Subcutaneous abdominal adipose tissue (tissue), 5 donors: ENCODE measurements around the gene GTF3C5.
"Not testable (repeated sequence)": the region's sequence is repeated elsewhere in the genome, so short reads cannot be mapped to it uniquely, and the experiment has no call there.

Experiments used
- H3K27ac ChIP-seq: one replicate; pipeline ENCODE4 v1.7.0; 2013; ENCODE audit warnings: low read depth, mild to moderate bottlenecking, inconsistent platforms, low read length, moderate library complexity
- H3K27me3 ChIP-seq, 5 donors: one replicate each; pipeline ENCODE4 v1.7.0; 2013; ENCODE audit warnings: low read length in 5 of 5, inconsistent platforms in 1 of 5; ENCODE audit not compliant: control insufficient read depth in 5 of 5, insufficient read depth in 4 of 5
- H3K36me3 ChIP-seq, 5 donors: one replicate each; pipeline ENCODE4 v1.7.0; 2013; ENCODE audit warnings: low read length in 5 of 5; ENCODE audit not compliant: control insufficient read depth in 5 of 5, insufficient read depth in 5 of 5
- H3K4me1 ChIP-seq, 5 donors: one replicate each; pipeline ENCODE4 v1.7.0; 2013; ENCODE audit warnings: low read length in 5 of 5, mild to moderate bottlenecking in 3 of 5, moderate library complexity in 1 of 5; ENCODE audit not compliant: control insufficient read depth in 5 of 5, insufficient read depth in 5 of 5
- H3K4me3 ChIP-seq, 5 donors: one replicate each; pipeline ENCODE4 v1.7.0; 2013; ENCODE audit warnings: low read length in 5 of 5, low read depth in 1 of 5
- H3K9ac ChIP-seq, 5 donors: one replicate each; pipeline ENCODE4 v1.7.0; 2013; ENCODE audit warnings: low read length in 5 of 5, mild to moderate bottlenecking in 4 of 5, moderate library complexity in 3 of 5
- H3K9me3 ChIP-seq, 5 donors: one replicate each; pipeline ENCODE4 v1.7.0; 2013; ENCODE audit warnings: low read length in 5 of 5; ENCODE audit not compliant: control insufficient read depth in 5 of 5
- donor health status: healthy.
- donor health status: healthy.
- donor health status: healthy.
- donor health status: healthy.
- donor health status: healthy.

The GTF3C5 gene

DNA sequence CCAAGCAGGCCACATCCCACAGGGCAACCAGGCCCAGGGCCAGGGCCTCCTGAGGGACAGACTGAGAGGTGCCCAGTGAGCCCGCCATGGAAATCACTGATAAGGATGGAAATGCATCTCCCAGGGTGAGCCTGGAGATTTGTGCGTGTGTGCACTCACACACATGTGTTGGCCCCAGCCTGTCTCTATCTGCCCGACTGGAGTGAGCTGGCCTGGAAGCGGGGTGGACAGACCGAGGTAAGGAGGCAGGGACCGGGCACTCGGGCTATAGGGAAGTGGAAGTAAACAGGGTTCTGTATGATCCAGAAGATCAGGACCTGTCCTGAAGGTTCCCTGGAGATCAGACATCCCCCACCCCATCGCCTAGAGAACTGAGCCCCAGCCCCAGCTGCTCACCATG lies 34.9 kb upstream of the GTF3C5 start:
- H3K4me1 ChIP-seq, result peaks cover 0 to 13% (median 0%) of the 10 kb centered on the region in 5 donors
- H3K4me3 ChIP-seq, result no peak overlapping the region
- no peak overlapping the region for H3K27ac ChIP-seq
- no peaks in the 10 kb centered on the region for H3K9me3 ChIP-seq
- no peak overlapping the region for H3K9ac ChIP-seq
- peaks cover 45 to 70% (median 60%) of the 10 kb centered on the region in 5 donors for H3K27me3 ChIP-seq
- H3K36me3 ChIP-seq, result no peaks in the 10 kb centered on the region

DNA sequence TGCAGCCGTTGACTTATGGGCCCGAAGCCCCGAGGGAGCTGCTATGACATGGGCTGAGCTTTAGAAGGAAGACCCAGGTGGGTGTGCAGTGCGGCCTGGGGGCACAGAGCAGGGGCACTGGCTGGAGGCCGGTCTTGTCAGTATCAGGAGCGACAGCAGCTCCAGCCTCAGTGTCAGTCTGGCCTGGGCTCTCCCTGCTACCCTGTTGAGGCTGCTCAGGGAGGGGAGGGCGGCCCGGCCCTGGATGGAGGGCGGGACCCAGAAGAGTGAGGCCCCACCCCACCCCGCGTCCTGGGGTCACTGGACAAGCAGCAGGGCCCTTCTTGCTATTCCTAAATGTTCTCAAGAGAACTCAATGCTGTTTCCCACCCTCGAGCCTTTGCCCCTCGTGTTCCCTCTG lies 34.3 kb upstream of the GTF3C5 start:
- Histone ChIP-seq H3K27ac (no peak overlapping the region), H3K27me3 (peaks cover 39 to 65% (median 55%) of the 10 kb centered on the region in 5 donors), H3K36me3 (no peaks in the 10 kb centered on the region), H3K9me3 (no peaks in the 10 kb centered on the region), H3K9ac (no peak overlapping the region), H3K4me3 (no peak overlapping the region), H3K4me1 (peaks cover 0 to 9% (median 0%) of the 10 kb centered on the region in 5 donors)

DNA sequence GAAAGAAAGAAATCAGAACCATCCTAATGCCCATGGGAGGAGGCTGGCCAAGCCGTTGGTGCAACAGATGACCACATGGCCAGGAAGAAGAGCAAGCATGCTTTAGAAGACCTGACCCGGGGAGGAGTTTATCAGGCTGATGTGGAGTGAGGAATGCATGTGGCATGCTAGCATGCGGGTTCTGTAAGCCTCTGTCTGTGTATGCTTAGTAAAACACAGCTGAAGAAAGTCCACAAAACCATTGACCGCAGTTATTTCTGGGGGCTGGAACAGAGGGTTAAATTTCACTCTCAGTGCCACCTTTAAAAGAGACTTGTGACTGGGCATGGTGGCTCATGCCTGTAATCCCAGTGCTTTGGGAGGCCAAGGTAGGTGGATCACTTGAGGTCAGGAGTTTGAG lies 33.2 kb upstream of the GTF3C5 start:
- Histone ChIP-seq H3K9me3 (no peaks in the 10 kb centered on the region), H3K36me3 (no peaks in the 10 kb centered on the region), H3K27ac (no peak overlapping the region), H3K4me1 (peaks cover 0 to 7% (median 0%) of the 10 kb centered on the region in 5 donors), H3K4me3 (no peak overlapping the region), H3K27me3 (peaks cover 31 to 59% (median 48%) of the 10 kb centered on the region in 5 donors), H3K9ac (no peak overlapping the region)

DNA sequence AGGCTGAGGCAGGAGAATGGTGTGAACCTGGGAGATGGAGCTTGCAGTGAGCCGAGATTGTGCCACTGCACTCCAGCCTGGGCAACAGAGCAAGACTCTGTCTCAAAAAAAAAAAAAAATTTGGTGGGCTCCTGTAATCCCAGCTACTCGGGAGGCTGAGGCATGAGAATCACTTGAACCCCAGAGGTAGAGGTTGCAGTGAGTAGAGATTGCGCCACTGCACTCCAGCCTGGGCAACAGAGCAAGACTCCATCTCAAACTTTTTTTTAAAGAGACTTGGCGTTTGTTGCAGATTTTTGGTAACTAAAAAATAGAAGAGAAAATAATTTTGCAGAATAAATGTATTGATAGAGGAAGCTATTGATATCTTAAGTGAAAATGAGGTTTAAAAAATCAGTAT lies 32.6 kb upstream of the GTF3C5 start:
- H3K27me3 ChIP-seq, result peaks cover 30 to 61% (median 53%) of the 10 kb centered on the region in 5 donors
- not testable (repeated sequence) for H3K4me1 ChIP-seq, H3K27ac ChIP-seq, H3K36me3 ChIP-seq, H3K9me3 ChIP-seq, H3K9ac ChIP-seq, H3K4me3 ChIP-seq

DNA sequence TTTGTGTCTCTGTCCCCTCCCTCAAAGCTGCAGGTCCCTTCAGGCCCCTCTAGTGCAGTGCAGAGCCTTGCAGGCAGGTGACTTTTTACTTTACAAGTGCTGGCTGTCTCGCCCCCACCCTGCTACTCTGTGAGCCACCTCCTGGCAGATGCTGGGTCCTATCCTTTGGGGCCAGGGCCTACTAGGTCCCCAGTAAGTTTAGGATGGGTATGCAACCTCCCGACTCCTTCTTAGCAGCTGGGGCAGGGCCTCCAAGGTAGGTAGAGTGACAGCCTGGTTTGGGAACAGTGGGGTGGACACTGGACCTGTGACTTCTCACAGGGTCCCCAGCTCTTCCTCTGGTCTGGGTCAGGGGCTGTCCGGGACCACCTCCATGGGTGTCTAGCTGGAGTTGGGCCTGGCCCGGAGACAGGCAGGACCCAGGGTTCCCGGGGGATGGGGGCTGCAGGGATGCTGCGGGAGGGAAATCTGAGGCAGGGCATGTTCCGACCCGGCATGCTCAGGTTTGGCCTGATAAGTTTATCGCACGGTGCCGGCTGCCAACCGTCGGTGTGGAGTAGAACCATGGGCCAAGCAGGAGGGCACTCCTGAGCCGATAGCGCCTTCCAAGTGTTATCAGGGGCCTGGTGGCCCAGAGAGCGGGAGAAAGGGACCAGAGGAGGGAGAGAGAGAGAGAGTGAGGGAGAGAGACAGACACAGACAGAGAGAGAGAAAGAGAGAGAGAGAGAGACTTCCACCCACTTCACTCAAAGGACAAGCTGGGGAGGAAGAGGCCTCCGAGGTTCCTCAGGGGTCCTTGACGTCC lies 31.8 kb upstream of the GTF3C5 start:
- Histone ChIP-seq H3K4me3 (no peak overlapping the region), H3K36me3 (no peaks in the 10 kb centered on the region), H3K9me3 (no peaks in the 10 kb centered on the region), H3K9ac (no peak overlapping the region), H3K27ac (no peak overlapping the region), H3K4me1 (peaks cover 0 to 7% (median 0%) of the 10 kb centered on the region in 5 donors), H3K27me3 (peaks cover 25 to 60% (median 53%) of the 10 kb centered on the region in 5 donors)

DNA sequence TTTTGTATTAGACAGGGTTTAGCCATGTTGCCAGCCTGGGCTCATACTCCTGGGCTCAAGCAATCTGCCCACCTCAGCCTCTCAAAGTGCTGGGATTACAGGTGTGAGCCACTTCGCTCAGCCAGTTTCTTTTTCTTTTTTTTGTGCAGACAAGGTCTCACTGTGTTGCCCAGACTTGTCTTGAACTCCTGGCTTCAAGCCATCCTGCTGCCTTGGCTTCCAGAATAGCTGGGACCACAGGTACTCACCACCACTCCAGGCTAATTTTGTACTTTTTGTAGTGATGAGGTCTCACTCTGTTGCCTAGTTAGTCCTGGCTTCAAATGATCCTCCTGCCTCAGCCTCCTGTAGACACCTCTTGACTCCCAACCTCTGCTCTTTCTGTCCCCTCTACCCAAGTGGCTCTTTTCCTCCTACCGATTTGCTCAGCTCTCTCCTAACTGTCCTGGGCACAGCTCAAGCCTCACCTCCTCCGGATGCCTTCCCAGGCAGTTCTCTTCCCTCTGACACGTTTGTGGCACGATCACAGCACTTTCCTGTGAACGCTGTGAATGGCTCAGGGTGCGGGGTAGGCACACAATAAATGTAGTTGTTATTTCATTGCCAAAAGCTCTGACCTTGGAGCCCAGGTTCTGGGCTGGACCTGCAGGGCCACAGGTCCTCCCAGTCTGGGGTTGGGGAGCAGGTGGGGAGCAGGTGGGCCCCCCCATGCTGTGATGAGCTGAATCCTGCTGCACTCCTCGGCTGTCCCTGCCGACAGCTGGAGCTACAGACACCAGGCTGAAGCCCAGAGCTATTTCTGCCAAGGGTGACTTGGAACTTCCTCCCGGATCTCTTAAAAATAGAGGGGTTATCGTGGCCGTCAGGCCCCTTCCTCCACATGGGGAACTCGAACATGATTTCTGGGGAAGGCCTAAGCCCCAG lies 28.4 kb upstream of the GTF3C5 start:
- Histone ChIP-seq H3K36me3 (no peaks in the 10 kb centered on the region), H3K9me3 (no peaks in the 10 kb centered on the region), H3K4me1 (no peaks in the 10 kb centered on the region), H3K27ac (no peak overlapping the region), H3K9ac (no peak overlapping the region), H3K27me3 (peaks cover 18 to 44% (median 39%) of the 10 kb centered on the region in 5 donors), H3K4me3 (no peak overlapping the region)

DNA sequence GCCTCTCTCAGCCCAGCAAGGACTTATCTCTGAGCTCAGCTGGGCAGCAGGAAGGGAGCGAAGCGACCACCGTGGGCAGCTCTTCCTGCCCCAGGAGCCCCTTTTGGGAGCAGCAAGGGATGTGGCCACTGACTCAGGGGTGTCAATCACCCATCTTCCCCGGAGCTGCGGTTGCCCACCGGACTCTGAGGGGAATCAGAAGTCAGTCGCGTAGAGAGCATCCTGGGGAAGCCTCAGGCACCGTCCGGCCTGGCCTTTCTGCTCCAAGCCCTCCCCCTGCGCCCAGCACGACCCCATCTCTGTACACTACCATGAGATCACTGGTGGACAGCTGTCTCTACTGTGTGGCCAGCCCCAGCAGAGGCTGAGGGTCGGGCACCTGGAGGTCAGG lies 27.7 kb upstream of the GTF3C5 start:
- no peak overlapping the region for H3K27ac ChIP-seq
- H3K27me3 ChIP-seq, result peaks cover 18 to 47% (median 42%) of the 10 kb centered on the region in 5 donors
- no peak overlapping the region for H3K9ac ChIP-seq
- H3K9me3 ChIP-seq, result no peaks in the 10 kb centered on the region
- no peak overlapping the region for H3K4me3 ChIP-seq
- H3K36me3 ChIP-seq, result no peaks in the 10 kb centered on the region
- H3K4me1 ChIP-seq, result no peaks in the 10 kb centered on the region

DNA sequence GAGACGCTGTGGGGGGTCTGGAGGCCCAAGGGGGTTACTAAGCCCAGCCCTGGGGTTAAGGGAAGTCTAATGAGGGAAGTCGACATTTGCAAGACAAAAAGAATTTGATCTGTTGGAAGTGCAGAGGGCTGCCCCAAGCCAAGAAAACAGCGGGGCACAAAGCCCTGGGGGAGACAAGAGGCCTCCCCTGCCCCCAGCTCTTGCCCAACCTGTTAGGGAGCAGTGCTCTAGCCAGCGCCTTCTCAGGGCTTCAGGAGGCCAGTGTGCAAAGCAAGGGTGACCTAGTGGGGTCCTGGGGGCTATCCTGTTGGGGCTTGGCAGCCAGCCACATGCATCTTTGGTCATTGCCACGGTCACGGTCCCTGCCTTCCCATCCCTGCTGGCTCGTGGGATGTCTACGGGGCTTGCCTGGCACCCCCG lies 27.1 kb upstream of the GTF3C5 start:
- no peak overlapping the region for H3K27ac ChIP-seq
- H3K4me1 ChIP-seq, result no peaks in the 10 kb centered on the region
- H3K36me3 ChIP-seq, result no peaks in the 10 kb centered on the region
- H3K27me3 ChIP-seq, result peaks cover 18 to 47% (median 45%) of the 10 kb centered on the region in 5 donors
- H3K9me3 ChIP-seq, result no peaks in the 10 kb centered on the region
- H3K9ac ChIP-seq, result no peak overlapping the region
- H3K4me3 ChIP-seq, result no peak overlapping the region

DNA sequence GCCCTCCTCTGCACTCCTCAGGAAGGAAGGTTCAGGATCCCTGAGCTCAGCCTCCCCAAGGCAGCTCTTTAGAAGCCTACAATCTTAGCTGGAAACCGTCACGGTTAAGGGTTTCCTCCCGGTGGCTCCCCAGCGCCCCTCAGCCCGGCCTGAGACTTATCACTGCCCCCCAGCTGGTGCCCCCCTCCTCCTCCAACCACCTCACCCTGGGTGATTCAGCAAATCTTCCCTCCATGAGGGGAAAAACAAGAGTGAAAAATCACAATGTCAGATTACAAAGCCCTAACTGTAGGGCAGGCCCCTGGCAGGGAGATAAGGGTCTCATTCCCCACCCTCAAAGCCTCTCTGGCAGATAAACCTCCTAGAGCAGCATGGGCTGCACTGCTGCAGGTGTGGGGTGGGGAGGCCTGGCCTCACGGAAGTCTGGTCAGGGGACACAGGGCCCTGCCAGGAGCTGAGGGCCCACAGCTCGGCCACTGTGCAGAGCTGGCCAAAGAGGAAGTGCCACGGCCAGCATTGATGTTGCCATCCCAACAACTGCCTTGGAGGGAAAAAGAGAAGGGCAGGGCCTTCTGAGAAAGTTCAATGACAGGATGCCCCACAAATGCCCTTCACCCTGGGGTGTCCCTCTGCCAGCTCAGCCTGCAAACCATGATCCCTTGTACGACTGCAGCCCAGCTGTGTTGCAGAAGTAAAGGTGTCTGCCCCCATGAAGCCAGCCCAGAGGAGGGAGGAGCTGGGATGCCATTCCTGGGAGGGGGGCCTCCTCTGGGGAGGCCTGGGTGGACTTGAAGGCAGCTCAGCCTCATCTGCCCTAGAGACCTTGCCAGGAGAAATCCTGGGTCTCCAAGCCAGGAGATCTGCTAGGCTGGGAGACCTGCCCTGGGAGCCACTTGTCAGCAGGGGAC lies 26.5 kb upstream of the GTF3C5 start:
- Histone ChIP-seq H3K27ac (no peak overlapping the region), H3K36me3 (no peaks in the 10 kb centered on the region), H3K27me3 (peaks cover 18 to 46% (median 41%) of the 10 kb centered on the region in 5 donors), H3K9ac (no peak overlapping the region), H3K9me3 (no peaks in the 10 kb centered on the region), H3K4me1 (no peaks in the 10 kb centered on the region), H3K4me3 (no peak overlapping the region)
